HG02642 (cell line): ENCODE data around the gene OR5AK2.
"Not testable (repeated sequence)": the region's sequence is repeated elsewhere in the genome, so short reads cannot be mapped to it uniquely, and the experiment has no call there.

ENCODE experiments used
- ATAC-seq: cut with Tn5 transposase; IDR thresholded peaks from one replicate; pipeline ENCODE4 v1.9.1; 2021; ENCODE audit warnings: mild to moderate bottlenecking; ENCODE audit not compliant: unreplicated experiment, poor library complexity

The OR5AK2 gene, protein sequence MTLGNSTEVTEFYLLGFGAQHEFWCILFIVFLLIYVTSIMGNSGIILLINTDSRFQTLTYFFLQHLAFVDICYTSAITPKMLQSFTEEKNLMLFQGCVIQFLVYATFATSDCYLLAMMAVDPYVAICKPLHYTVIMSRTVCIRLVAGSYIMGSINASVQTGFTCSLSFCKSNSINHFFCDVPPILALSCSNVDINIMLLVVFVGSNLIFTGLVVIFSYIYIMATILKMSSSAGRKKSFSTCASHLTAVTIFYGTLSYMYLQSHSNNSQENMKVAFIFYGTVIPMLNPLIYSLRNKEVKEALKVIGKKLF

DNA sequence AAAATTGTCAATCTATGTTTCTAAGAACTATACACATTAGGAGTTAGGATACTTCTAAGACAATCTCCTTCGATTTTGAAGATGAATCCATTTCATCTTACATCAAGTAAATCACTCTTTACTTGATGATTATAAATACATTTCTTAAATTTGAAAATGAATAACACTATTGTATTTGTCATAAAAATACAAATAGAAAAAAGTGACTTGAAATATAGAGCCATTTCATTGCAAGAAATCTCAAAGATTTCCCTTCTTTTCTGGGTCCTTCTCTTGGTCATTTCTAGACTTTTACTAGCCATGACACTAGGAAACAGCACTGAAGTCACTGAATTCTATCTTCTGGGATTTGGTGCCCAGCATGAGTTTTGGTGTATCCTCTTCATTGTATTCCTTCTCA is at the start of gene OR5AK2:
Gene OR5AK2, plus strand, starts transcription at position 301 of the 400 bp plus-strand sequence. Its CDS starts 0 bp downstream, at position 301.
- no peak for ATAC-seq

DNA sequence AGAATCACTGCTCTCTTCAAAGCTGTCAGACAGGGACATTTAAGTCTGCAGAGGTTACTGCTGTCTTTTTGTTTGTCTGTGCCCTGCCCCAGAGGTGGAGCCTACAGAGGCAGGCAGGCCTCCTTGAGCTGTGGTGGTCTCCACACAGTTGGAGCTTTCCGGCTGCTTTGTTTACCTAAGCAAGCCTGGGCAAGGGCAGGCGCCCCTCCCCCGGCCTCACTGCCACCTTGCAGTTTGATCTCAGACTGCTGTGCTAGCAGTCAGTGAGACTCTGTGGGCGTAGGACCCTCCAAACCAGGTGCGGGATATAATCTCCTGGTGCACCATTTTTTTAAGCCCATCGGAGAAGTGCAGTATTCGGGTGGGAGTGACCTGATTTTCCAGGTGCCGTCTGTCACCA is 43.2 kb upstream of the OR5AK2 start:
- ATAC-seq, result not testable (repeated sequence)

DNA sequence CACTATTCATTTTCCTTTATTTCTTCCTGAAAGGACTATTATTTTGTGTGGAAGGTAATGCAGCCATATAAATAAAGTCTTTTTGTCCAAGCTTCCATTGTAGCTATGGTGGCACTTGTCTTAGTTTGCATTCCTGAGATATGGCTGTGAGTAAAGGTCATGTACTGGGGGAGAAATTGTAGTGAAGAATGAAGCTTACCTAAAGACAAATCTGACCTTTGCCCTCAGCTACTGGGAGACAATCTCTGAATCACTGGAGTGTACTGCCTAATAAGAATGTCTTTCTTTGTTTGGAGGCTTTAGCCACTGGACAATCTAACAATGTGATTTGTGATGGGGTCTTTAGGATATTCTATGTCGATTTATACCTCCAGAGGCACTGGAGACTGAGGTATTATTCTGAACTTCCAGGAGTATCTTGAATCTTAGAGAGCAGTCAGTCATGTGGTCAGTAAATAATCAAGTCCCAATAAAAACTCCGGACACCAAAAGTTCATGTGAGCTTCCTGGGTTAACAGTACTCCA is 39.7 kb upstream of the OR5AK2 start:
- ATAC-seq, result no peak

DNA sequence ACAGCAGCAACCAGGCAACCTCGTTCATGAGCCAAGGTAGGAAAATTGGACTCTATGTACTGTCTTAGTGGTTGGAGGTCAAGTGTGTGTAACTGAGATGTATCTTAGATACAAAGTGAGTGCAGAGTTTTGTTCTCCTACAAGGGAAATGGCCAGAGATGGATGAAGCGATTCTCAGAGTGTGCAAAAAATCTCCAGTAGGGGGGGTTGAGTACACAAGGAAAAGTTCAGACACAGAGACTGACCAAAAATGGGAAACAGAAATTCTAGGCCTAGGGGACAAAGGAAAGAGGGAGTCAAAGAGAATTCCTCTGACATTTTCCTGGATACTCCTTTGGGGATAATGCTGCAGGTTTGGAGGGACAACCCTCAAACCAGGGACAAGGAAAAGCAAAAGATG is 38.2 kb upstream of the OR5AK2 start:
- ATAC-seq, result no peak

DNA sequence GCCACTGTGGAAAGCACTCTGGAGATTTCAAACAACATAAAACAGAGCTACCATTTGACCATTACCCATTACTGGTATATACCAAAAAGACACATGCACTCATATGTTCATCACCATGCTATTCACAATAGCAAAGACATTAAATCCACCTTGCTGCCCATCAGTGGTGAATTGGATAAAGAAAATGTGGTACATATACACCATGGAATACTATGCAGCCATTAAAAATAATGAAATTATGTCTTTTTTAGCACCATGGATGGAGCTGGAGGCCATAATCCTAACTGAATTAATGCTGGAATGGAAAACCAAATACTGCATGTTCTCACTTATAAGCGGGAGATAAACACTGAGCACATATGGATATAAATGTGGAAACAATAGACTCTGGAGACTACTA is 34.8 kb upstream of the OR5AK2 start:
- ATAC-seq, result not testable (repeated sequence)

DNA sequence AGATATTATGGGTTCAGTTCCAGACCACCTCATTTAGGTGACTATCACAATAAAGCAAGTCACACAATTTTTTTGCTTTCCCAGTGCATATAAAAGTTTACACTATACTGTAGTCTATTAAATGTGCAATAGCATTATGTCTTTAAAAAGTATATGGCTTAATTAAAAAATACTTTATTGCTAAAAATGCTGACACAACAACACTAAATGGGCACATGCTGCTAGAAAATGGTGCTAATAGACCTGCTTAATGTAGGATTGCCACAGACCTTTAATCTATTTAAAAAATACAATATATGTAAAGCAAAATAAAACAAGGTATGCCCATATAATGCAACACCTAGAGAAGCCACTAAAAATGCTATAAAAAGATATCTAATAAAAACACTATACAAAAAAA is 27.1 kb upstream of the OR5AK2 start:
- no peak for ATAC-seq

DNA sequence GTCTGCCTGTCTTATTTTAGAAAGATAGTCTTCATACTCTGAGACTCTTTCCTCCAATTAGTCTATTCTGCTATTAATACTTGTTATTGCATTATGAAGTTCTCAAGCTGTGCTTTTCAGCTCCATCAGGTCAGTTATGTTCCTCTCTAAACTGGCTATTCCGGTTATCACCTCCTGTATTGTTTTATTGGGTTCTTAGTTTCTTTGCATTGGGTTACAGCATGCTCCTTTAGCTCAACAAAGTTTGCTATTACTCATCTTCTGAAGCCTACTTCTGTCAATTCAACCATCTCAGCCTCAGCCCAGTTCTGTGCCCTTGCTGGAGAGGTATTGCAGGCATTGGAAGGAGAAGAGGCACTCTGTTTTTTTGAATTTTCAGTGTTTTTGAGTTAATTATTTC is 21.0 kb upstream of the OR5AK2 start:
- ATAC-seq, result no peak

DNA sequence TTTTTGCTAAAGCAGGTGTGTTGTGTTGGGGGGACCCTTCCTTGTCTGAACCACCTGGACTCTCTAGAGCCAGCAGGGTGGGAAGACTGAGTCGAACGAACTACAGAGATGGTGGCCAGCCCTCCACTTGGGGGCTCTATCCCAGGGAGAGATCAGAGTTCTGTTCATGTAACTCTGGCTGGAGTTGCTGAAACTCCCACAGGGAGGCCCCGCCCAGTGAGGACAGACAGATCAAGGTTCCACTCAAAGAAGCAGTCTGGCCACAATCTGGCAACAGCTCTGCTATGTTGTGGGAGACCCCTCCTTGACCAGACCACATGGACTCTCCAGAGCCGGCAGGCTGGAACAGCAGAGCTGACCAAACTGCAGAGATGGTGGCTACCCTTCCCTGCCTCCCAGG is 20.2 kb upstream of the OR5AK2 start:
- no peak for ATAC-seq

DNA sequence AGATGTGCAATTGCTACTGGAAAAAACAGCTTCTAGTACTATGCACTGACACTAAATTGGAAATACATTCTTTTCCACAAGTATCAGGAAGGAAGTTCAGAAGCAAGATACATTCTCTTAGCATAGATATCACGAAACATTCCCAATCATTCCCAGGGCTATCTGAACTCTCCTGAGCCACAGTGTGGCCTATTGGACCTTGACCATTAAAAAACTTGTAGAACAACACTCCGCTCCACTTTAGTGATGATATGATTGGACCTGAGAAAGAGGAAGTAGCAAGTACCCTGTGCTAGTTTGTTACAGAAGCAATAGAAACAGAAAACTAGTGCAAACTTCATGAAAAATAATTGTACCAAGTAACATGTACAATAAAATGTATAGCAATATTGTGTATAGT is 11.4 kb upstream of the OR5AK2 start:
- no peak for ATAC-seq

DNA sequence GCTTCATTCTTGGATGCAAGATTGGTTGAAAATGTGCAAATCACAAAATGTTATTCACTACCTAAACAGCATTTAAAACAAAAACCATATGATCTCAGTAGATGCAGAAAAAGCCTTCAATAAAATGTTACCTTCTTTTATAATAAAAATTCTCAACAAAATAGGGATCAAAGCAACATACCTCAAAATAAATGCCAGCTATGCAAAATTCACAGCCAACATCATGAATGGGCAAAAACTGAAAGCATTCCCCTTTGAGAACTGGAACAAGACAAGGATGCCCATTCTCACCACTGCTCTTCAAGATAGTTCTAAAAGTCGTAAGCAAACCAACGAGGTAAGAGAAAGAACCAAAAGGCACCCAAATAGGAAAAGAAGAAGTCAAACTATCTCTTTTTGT is 2.0 kb downstream of the OR5AK2 start:
- ATAC-seq, result no peak

DNA sequence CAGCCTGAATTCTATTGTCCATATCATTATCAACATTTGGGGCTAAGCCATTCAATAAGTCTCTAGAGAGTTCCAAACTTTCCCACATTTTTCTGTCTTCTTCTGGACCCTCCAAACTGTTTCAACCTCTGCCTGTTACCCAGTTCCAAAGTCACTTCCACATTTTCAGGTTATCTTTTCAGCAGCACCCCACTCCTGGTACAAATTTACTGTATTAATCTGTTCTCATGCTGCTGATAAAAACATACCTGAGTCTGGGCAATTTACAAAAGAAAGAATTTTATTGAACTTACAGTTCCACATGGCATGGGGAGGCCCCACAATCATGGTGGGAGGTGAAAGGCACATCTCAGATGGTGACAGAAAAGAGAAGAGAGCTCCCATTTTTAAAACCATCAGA is 5.8 kb downstream of the OR5AK2 start:
- ATAC-seq, result no peak

DNA sequence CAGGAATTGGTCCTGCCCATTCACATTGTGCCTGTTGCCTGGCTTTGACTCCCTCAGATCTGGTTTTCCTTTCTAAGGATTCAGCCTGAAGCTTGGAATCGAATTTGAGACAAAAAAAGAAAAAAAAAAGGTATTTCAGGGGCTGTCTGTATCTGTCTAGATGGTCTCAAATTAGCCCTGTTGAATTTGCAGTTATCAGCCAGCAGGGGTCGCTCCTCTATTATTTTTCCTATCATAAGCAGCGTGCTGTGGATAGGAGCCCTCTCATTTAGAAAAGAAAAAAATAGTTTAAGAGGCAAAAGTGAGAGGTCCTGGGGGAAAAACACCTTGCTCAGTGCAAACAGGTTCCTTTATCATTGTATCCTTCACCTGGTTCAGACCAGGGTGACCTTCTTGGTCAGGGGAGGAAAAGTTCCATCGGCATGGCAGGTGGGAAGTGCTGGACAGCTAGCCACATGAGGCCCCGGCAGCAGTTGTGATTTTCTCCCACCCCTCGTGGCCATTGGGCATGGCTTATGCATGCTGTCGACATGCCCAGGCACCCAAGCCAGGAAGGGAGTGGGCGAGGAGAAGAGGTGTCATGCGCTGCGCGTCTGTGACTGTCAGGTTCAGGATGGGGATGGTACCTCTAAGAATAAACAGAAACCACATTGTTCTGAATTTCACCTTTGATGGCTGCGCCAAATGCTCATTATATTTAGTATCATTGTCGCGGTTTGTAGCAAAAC is 13.1 kb downstream of the OR5AK2 start:
- no peak for ATAC-seq

DNA sequence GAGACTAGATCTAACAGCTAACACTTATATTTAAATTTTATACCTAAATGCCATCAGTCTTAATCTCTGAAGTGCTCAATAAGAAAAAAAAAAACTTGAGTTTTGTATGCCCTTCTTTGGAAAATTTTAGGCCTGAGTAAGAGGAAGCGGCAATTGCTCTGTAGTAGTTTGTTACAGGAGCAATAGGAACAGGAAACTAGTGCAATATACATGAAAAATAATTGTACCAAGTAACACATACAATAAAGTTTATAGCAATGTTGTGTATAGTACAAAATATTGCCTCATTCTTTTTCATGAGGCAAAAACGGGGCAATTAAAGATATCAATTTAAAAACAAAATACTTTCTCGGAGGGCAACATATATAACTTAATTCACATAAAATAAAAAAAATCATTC is 19.7 kb downstream of the OR5AK2 start:
- no peak for ATAC-seq

DNA sequence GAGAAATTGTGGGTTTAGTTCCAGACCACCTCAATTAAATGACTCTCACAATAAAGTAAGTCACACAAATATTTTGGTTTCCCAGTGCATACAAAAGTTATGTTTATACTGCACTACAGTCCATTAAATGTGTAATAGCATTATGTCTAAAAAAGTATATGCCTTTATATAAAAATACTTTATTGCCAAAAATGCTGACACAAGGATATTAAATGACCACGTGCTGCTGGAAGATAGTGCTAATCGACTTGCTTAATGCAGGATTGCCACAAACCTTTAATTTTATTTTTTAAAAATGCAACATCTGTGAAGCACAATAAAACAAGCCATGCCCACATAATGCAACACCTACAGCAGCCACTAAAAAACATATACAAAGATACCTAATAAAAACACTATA is 27.0 kb downstream of the OR5AK2 start:
- ATAC-seq, result no peak

DNA sequence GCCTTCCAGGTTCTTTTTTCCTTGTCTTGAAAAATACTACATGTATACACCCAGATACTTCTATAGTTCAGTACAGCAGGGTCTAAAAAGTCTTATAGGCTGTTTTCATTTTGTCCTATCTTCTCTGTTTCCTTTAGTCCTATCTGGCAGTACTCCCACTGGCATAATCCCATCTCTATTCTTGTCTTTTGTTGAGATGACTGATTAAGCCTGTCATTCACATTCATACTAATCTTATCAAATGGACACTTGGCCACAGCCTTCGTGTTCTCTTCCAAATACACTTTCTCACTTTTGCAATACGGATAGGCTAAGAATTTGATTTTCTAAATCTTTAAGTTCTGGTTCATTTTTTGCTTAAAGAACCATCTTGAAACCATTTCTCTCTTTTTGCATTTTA is 42.8 kb downstream of the OR5AK2 start:
- no peak for ATAC-seq
